Measurements from ENCODE around the gene KCNH1.

GRCh38 chr1:210781652-210782051, 352.3 kb downstream of the KCNH1 start:
- TF ChIP-seq CTCF (IDR thresholded peaks at IDR 0.05) (no peak), POLR2A (IDR thresholded peaks at IDR 0.05) (no peak)

Measured in lower leg skin (tissue), 3 donors.